NT2/D1 (cell line): ENCODE measurements around the gene TBC1D7.

ENCODE experiments used
- YY1 ChIP-seq: IDR thresholded peaks from 2 replicates; pipeline ENCODE4 v1.6.1; 2011; ENCODE audit not compliant: insufficient read length, insufficient read depth
- ZNF274 ChIP-seq: IDR thresholded peaks from 2 replicates; pipeline ENCODE4 v1.6.1; 2011; ENCODE audit warnings: mild to moderate bottlenecking, low read depth, low read length

DNA sequence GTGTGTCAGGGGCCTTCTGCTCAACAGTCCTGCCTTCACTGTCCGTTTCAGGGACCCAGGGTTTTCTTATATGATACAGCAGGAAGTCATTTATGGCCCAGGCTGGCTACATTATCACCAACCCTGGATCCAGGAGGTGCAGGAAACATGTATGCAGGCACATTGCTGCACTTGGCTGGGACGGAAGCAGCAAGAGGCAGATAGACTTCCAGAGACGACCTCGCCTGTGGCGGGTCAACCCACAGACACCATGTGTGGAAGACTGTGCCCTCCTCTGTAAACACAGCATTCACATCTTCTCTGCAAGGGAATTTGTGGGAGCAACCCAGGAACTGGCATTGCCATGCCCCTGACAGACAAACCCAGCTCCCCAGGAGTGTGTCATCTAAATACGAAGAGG is 43.7 kb downstream of the TBC1D7 start:
- no peak for TF ChIP-seq YY1
- no peak for TF ChIP-seq ZNF274
